Esophagus muscularis mucosa (tissue), 3 donors: ENCODE data around the gene BHLHA9.

Experiments
- POLR2A ChIP-seq: fragments of 450-650 bp; IDR thresholded peaks from one replicate; pipeline ENCODE4 v1.6.1; 2017; ENCODE audit warnings: antibody characterized with exemption, moderate library complexity, mild to moderate bottlenecking, low read depth
- POLR2AphosphoS5 ChIP-seq, 2 donors: sonication (generic); formaldehyde crosslinking; IDR thresholded peaks; one replicate each; pipeline ENCODE4 v1.6.1; 2017; ENCODE audit warnings: antibody characterized with exemption in 2 of 2
- TF ChIP-seq, protein P1 (sequence below), 3 experiments: fragments of 200-600 bp in 2 of 3; fragments of 450-650 bp in 1 of 3; sonication (generic) in 2 of 3; IDR thresholded peaks; one replicate each; pipeline ENCODE4 v1.5.1; 2017 to 2019; ENCODE audit warnings: antibody characterized with exemption in 3 of 3, mild to moderate bottlenecking in 2 of 3, moderate library complexity in 1 of 3

DNA sequence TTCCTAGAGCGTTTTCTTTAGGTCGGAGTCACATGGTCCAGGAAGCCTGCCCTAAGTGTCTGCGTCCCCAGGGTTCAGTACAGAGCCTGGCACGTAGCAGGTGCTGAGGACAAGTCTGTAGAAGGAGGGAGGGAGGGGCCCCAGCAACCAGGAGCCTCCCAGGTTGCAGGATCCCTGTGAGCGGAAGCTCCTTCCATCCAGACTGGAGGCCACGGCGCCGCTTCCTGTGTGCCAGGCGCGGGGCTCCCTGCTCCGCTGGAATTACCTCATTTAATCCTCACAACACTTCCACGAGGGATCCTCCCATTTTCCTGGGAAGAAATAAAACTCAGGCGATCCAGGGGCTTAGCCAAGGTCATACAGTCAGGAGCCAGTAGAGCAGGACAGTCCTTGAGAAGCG lies 31.3 kb downstream of the BHLHA9 start:
- TF ChIP-seq, protein P1, sequence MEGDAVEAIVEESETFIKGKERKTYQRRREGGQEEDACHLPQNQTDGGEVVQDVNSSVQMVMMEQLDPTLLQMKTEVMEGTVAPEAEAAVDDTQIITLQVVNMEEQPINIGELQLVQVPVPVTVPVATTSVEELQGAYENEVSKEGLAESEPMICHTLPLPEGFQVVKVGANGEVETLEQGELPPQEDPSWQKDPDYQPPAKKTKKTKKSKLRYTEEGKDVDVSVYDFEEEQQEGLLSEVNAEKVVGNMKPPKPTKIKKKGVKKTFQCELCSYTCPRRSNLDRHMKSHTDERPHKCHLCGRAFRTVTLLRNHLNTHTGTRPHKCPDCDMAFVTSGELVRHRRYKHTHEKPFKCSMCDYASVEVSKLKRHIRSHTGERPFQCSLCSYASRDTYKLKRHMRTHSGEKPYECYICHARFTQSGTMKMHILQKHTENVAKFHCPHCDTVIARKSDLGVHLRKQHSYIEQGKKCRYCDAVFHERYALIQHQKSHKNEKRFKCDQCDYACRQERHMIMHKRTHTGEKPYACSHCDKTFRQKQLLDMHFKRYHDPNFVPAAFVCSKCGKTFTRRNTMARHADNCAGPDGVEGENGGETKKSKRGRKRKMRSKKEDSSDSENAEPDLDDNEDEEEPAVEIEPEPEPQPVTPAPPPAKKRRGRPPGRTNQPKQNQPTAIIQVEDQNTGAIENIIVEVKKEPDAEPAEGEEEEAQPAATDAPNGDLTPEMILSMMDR (IDR thresholded peaks at IDR 0.05) = no peak
- TF ChIP-seq POLR2AphosphoS5 (IDR thresholded peaks at IDR 0.05) = no peak
- no peak for TF ChIP-seq POLR2A
